ENCODE measurements around the gene POC1A.

Gene POC1A

DNA sequence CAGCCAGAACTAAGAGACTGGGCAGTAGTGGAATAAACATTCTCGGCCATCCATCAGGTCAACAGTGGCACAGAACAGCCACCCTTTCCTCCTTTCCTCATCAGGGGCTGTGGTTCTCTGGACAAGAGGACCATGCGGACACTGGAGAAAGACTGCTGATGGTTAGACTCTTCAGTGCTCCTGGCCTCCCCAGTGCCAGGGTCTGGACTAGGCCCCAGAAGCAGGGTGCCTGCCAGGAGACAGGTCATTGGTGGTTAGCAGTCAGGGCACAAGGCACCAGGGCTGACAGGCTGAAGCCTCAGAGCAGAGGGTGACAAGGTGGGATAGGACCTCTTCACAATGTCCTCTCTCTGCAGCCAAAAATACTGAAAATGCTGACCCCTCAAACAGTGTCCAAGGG is 30.1 kb downstream of the POC1A start:
- no peak for DNase-seq (ENCODE audit: low spot score)
- in situ Hi-C loops (cut with MboI; ENCODE audit: low sequenced_read_pairs, unreplicated experiment) = no loop called here
- TF ChIP-seq, protein P1, sequence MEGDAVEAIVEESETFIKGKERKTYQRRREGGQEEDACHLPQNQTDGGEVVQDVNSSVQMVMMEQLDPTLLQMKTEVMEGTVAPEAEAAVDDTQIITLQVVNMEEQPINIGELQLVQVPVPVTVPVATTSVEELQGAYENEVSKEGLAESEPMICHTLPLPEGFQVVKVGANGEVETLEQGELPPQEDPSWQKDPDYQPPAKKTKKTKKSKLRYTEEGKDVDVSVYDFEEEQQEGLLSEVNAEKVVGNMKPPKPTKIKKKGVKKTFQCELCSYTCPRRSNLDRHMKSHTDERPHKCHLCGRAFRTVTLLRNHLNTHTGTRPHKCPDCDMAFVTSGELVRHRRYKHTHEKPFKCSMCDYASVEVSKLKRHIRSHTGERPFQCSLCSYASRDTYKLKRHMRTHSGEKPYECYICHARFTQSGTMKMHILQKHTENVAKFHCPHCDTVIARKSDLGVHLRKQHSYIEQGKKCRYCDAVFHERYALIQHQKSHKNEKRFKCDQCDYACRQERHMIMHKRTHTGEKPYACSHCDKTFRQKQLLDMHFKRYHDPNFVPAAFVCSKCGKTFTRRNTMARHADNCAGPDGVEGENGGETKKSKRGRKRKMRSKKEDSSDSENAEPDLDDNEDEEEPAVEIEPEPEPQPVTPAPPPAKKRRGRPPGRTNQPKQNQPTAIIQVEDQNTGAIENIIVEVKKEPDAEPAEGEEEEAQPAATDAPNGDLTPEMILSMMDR (IDR thresholded peaks at IDR 0.05; ENCODE audit: borderline replicate concordance, control extremely low read depth, extremely low read depth, insufficient read depth, missing control alignments) = no peak

DNA sequence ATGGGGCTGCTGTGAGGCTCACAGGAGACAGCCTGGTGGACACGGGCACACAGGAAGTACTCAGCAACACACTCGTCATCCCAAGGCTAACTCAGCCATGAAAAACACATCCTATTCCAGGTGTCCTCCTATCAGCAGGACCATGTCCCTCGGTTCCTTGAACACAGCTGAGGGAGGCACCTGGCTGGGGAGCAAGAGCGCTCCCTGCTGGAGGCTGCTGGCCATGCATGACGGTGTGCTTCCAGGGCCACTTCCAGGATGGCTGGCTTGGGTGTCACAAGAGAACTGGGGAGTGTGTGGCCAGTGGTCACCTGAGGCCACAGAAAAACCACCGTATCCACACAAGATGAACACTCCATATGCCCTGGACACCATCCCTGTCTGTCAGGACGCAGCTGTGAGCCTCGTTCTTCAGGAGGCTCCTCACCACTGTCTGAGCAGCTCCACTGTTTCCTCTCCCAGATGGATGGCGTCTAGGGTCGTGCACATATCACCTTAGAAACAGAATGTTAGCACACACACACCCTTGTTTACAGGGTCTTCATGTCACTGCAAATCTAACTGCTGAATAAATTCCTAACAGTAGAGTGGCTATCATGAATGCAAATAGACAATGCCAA is 31.0 kb downstream of the POC1A start:
- DNase-seq (ENCODE audit: low spot score) = peak; percentile 87
- TF ChIP-seq, protein P1 (IDR thresholded peaks at IDR 0.05; ENCODE audit: borderline replicate concordance, control extremely low read depth, extremely low read depth, insufficient read depth, missing control alignments) = peak; percentile 96
- in situ Hi-C loops (cut with MboI; ENCODE audit: low sequenced_read_pairs, unreplicated experiment) = no loop called here

DNA sequence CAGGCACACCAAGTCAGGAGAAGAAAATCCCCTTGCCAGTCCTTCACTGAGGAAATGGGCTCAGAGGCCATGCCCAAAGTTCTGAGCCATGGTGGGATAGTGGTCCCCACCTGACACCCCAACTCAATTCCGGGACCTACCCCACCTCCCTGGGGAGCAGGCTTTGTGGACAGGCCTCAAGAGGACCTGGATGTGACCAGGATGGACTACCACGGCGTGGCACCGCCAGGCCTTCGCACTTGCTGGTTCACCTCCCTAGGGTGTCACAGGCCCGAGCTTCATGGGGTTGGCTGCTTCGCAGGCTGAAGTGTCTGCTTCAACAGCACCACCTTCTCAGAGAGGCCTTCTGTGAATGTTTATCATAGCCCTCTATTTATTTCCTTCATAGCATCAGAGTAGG is 31.7 kb downstream of the POC1A start:
- no peak for DNase-seq (ENCODE audit: low spot score)
- TF ChIP-seq, protein P1 (IDR thresholded peaks at IDR 0.05; ENCODE audit: borderline replicate concordance, control extremely low read depth, extremely low read depth, insufficient read depth, missing control alignments) = no peak
- in situ Hi-C loops (cut with MboI; ENCODE audit: low sequenced_read_pairs, unreplicated experiment) = no loop called here

DNA sequence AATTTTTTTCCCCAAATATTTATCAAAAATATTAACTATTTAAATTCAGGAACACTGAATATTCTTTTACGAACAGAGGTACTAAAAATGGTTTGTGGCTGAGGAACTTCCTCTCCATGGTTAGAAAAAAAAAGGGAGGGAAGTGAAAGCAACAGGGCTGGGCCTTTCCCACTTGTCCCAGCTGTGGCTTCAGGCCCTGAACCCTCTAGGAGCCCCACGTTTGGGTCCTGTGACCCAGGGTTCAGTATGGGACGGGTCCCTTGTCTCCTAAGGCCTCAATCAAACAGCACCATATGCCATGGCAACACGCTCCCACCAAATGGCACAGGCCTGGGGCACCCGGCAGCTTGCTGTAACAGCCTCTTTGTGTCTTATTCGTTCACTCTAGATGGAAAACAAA is 32.4 kb downstream of the POC1A start:
- in situ Hi-C loops (cut with MboI; ENCODE audit: low sequenced_read_pairs, unreplicated experiment) = no loop called here
- TF ChIP-seq, protein P1 (IDR thresholded peaks at IDR 0.05; ENCODE audit: borderline replicate concordance, control extremely low read depth, extremely low read depth, insufficient read depth, missing control alignments) = no peak
- no peak for DNase-seq (ENCODE audit: low spot score)

DNA sequence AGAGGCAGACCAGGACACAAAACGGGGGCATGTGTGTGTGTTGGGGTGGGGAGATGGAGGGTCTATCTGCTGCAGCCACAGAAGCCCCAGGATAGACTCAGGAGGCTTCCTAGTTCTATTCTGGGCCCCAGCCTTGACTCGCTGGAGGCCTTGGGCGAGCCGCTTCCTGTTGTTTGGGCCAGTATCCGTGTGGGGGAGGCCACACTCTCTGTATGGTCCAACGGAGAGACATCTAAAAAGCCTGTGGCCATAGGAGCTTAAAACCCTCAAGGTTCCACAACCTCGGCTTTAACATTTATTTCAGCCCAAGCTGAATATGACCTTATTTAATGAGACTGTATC is 32.8 kb downstream of the POC1A start:
- TF ChIP-seq, protein P1 (IDR thresholded peaks at IDR 0.05; ENCODE audit: borderline replicate concordance, control extremely low read depth, extremely low read depth, insufficient read depth, missing control alignments) = no peak
- in situ Hi-C loops (cut with MboI; ENCODE audit: low sequenced_read_pairs, unreplicated experiment) = no loop called here
- peak; percentile 69 for DNase-seq (ENCODE audit: low spot score)

DNA sequence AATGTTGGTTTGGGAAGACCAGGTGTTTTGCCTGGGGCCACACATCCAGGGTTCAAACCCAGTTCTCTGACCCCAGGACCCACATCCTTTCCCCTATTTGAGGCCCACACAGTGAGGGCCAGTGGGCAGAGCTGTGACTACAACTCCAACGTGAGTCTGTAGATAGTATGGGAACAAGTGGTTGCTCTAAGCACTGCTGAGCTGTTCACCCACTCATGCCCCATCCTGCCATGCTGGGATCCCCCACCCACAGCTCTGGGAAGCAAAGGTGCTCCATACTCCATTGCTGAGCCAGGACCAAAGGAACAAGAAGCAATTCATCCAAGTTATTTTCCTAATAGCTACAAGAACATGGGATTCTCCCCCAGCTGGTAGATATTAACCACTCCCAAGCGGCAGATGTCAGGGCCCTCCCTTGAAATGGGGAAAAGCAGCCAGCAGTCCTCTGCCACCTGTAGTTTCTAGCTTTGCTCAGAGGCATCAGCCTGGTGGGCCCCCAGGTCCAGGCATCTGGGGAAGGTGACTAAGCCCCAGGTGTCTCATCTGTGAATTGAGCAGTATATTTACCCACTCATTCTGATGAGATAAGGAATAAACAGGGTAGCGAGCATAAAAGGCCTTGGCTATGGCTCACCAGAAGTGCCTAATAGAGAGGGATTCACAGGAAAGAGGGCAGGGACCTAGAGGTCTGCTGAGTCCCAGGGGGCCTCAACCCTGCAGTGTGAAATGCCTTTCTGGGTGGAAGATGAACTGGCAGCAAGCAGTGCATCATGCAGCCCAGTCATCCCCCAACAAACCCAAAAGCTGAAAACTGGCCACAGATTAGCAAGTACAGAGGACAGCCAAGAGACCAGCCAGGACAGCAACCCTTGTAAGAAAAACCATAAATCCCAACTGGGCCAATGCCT is 33.4 kb downstream of the POC1A start:
- no peak for DNase-seq (ENCODE audit: low spot score)
- in situ Hi-C loops (cut with MboI; ENCODE audit: low sequenced_read_pairs, unreplicated experiment) = no loop called here
- TF ChIP-seq, protein P1 (IDR thresholded peaks at IDR 0.05; ENCODE audit: borderline replicate concordance, control extremely low read depth, extremely low read depth, insufficient read depth, missing control alignments) = no peak
